ENCODE measurements around the gene MEI1. TPM values are rescaled to one million over a fixed set of nuclear protein-coding genes. Genes with fewer than 3 reads are reported as not detected.

The MEI1 gene
- total RNA-seq, 1 experiment from 2014 or later = 0.35 TPM

GRCh38 chr22:41787331-41787730 is 88.0 kb downstream of the MEI1 start:
- Mint-ChIP-seq H3K36me3 (no peaks in the 10 kb centered on the region), H3K27ac (no peak overlapping the region), H3K27me3 (ENCODE audit: low read depth) (no peaks in the 10 kb centered on the region), H3K4me3 (no peak overlapping the region), H3K9me3 (no peaks in the 10 kb centered on the region), H3K4me1 (no peaks in the 10 kb centered on the region)
- DNase-seq (ENCODE audit: low spot score) (no peak), ATAC-seq (no peak)
- CTCF ChIA-PET = interaction anchor here (1.1 to 1.4 kb wide), 3 partner anchors 25 to 138 kb away, joined by 3 to 4 read pairs (median 4); no protein-coding TSS in a partner anchor
- no peak for TF ChIP-seq E2F1 (CRISPR knock-in tag; IDR thresholded peaks at IDR 0.05)
- no peak for TF ChIP-seq NFATC4 (CRISPR knock-in tag; IDR thresholded peaks at IDR 0.05)
- no peak for TF ChIP-seq ZBTB21 (CRISPR knock-in tag; IDR thresholded peaks at IDR 0.05; ENCODE audit: borderline replicate concordance)
- POLR2A ChIA-PET = no interaction called here

DNA sequence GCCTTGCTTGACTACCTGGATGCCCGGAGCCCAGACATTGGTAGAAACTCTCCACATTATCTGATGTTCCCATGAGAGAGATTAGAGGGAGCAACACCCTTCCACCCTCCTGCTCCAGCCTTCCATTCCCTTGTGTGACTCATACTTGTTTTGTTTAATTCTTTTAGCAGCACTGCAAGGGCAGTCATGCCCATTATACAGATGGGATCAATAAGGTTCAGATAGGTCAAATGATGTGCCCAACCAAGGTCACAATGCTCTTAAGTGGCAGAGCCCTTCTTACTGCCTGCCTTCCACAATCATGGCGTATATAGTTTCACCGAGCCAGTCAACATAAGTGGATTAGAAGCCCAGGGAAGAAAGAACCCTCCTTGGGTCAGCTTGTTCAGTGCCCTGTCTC is 94.6 kb downstream of the MEI1 start:
- Mint-ChIP-seq H3K27me3 (ENCODE audit: low read depth) (no peaks in the 10 kb centered on the region; the same call in 1 of the 2 replicates), H3K4me3 (no peak overlapping the region), H3K9me3 (no peaks in the 10 kb centered on the region), H3K27ac (no peak overlapping the region), H3K36me3 (no peaks in the 10 kb centered on the region), H3K4me1 (no peaks in the 10 kb centered on the region; the same call in 1 of the 2 replicates)
- CTCF ChIA-PET = interaction anchor here (1.5 kb wide), 1 partner anchor 127 kb away, joined by 3 read pairs; no protein-coding TSS in a partner anchor
- POLR2A ChIA-PET = no interaction called here
- DNase-seq (ENCODE audit: low spot score) = no peak
- TF ChIP-seq OVOL2 (CRISPR knock-in tag; IDR thresholded peaks at IDR 0.05; ENCODE audit: borderline replicate concordance) (no peak), E2F1 (CRISPR knock-in tag; IDR thresholded peaks at IDR 0.05) (no peak), ZNF232 (CRISPR knock-in tag; IDR thresholded peaks at IDR 0.05) (no peak), CTCF (IDR thresholded peaks at IDR 0.05) (no peak), FOXP4 (CRISPR knock-in tag; IDR thresholded peaks at IDR 0.05) (no peak), E2F4 (CRISPR knock-in tag; IDR thresholded peaks at IDR 0.05; ENCODE audit: borderline replicate concordance, low read depth) (no peak), PRRX2 (CRISPR knock-in tag; IDR thresholded peaks at IDR 0.05) (no peak), MXD4 (CRISPR knock-in tag; IDR thresholded peaks at IDR 0.05; ENCODE audit: borderline replicate concordance) (no peak), NFE2L1 (CRISPR knock-in tag; IDR thresholded peaks at IDR 0.05) (no peak)
- TF ChIP-seq, protein P1, sequence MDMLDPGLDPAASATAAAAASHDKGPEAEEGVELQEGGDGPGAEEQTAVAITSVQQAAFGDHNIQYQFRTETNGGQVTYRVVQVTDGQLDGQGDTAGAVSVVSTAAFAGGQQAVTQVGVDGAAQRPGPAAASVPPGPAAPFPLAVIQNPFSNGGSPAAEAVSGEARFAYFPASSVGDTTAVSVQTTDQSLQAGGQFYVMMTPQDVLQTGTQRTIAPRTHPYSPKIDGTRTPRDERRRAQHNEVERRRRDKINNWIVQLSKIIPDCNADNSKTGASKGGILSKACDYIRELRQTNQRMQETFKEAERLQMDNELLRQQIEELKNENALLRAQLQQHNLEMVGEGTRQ (CRISPR knock-in tag; IDR thresholded peaks at IDR 0.05) = no peak
- TF ChIP-seq, protein P2, sequence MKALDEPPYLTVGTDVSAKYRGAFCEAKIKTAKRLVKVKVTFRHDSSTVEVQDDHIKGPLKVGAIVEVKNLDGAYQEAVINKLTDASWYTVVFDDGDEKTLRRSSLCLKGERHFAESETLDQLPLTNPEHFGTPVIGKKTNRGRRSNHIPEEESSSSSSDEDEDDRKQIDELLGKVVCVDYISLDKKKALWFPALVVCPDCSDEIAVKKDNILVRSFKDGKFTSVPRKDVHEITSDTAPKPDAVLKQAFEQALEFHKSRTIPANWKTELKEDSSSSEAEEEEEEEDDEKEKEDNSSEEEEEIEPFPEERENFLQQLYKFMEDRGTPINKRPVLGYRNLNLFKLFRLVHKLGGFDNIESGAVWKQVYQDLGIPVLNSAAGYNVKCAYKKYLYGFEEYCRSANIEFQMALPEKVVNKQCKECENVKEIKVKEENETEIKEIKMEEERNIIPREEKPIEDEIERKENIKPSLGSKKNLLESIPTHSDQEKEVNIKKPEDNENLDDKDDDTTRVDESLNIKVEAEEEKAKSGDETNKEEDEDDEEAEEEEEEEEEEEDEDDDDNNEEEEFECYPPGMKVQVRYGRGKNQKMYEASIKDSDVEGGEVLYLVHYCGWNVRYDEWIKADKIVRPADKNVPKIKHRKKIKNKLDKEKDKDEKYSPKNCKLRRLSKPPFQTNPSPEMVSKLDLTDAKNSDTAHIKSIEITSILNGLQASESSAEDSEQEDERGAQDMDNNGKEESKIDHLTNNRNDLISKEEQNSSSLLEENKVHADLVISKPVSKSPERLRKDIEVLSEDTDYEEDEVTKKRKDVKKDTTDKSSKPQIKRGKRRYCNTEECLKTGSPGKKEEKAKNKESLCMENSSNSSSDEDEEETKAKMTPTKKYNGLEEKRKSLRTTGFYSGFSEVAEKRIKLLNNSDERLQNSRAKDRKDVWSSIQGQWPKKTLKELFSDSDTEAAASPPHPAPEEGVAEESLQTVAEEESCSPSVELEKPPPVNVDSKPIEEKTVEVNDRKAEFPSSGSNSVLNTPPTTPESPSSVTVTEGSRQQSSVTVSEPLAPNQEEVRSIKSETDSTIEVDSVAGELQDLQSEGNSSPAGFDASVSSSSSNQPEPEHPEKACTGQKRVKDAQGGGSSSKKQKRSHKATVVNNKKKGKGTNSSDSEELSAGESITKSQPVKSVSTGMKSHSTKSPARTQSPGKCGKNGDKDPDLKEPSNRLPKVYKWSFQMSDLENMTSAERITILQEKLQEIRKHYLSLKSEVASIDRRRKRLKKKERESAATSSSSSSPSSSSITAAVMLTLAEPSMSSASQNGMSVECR (CRISPR knock-in tag; IDR thresholded peaks at IDR 0.05; ENCODE audit: borderline replicate concordance) = no peak
- TF ChIP-seq, protein P3, sequence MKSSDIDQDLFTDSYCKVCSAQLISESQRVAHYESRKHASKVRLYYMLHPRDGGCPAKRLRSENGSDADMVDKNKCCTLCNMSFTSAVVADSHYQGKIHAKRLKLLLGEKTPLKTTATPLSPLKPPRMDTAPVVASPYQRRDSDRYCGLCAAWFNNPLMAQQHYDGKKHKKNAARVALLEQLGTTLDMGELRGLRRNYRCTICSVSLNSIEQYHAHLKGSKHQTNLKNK (CRISPR knock-in tag; IDR thresholded peaks at IDR 0.05) = no peak
- TF ChIP-seq, protein P4, sequence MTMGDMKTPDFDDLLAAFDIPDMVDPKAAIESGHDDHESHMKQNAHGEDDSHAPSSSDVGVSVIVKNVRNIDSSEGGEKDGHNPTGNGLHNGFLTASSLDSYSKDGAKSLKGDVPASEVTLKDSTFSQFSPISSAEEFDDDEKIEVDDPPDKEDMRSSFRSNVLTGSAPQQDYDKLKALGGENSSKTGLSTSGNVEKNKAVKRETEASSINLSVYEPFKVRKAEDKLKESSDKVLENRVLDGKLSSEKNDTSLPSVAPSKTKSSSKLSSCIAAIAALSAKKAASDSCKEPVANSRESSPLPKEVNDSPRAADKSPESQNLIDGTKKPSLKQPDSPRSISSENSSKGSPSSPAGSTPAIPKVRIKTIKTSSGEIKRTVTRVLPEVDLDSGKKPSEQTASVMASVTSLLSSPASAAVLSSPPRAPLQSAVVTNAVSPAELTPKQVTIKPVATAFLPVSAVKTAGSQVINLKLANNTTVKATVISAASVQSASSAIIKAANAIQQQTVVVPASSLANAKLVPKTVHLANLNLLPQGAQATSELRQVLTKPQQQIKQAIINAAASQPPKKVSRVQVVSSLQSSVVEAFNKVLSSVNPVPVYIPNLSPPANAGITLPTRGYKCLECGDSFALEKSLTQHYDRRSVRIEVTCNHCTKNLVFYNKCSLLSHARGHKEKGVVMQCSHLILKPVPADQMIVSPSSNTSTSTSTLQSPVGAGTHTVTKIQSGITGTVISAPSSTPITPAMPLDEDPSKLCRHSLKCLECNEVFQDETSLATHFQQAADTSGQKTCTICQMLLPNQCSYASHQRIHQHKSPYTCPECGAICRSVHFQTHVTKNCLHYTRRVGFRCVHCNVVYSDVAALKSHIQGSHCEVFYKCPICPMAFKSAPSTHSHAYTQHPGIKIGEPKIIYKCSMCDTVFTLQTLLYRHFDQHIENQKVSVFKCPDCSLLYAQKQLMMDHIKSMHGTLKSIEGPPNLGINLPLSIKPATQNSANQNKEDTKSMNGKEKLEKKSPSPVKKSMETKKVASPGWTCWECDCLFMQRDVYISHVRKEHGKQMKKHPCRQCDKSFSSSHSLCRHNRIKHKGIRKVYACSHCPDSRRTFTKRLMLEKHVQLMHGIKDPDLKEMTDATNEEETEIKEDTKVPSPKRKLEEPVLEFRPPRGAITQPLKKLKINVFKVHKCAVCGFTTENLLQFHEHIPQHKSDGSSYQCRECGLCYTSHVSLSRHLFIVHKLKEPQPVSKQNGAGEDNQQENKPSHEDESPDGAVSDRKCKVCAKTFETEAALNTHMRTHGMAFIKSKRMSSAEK (CRISPR knock-in tag; IDR thresholded peaks at IDR 0.05; ENCODE audit: borderline replicate concordance) = no peak
- no peak for ATAC-seq

Data from WTC11 (cell line).